ENCODE data around the gene DDX10.
A peak's percentile ranks its signal among the peaks of the same experiment; 100 is the strongest.
"Not testable (repeated sequence)": the region's sequence is repeated elsewhere in the genome, so short reads cannot be mapped to it uniquely, and the experiment has no call there.

DDX10 gene

GRCh38 chr11:108645970-108646369 lies 18.9 kb upstream of the DDX10 start:
- no peak overlapping the region for H4K5ac ChIP-seq (ENCODE audit: low read length)
- no peak overlapping the region for H2BK120ac ChIP-seq (ENCODE audit: low read depth, low read length)
- no CpG with 5 or more reads among the region's 2 CpGs for WGBS (ENCODE audit: extremely low coverage, insufficient coverage, low lambda C conversion rate)
- H3K9ac ChIP-seq (ENCODE audit: low read length), result no peak overlapping the region
- H3K4me1 ChIP-seq (ENCODE audit: control insufficient read depth, low read depth, low read length), result peaks cover 3% of the 10 kb centered on the region
- H3K23ac ChIP-seq (ENCODE audit: low read length), result no peak overlapping the region
- H2AK5ac ChIP-seq (ENCODE audit: low read length), result no peak overlapping the region
- H3K4ac ChIP-seq (ENCODE audit: low read depth, low read length), result no peak overlapping the region
- no peak for DNase-seq
- no peaks in the 10 kb centered on the region for H3K27me3 ChIP-seq (ENCODE audit: insufficient read depth, low read length, poor library complexity)
- H3K36me3 ChIP-seq (ENCODE audit: control insufficient read depth, insufficient read depth, low read length), result no peaks in the 10 kb centered on the region
- H3K18ac ChIP-seq (ENCODE audit: low read length), result no peak overlapping the region
- no peak overlapping the region for H2BK5ac ChIP-seq (ENCODE audit: low read length)
- H3K79me1 ChIP-seq (ENCODE audit: low read length), result no peaks in the 10 kb centered on the region
- H3K79me2 ChIP-seq (ENCODE audit: control insufficient read depth, insufficient read depth, low read length), result no peaks in the 10 kb centered on the region
- no peak overlapping the region for H3K4me3 ChIP-seq (ENCODE audit: low read length)
- H4K8ac ChIP-seq (ENCODE audit: low read depth, low read length), result no peak overlapping the region
- H3K27ac ChIP-seq (ENCODE audit: low read depth, low read length), result no peak overlapping the region
- no peak overlapping the region for H2BK15ac ChIP-seq (replicated peaks; ENCODE audit: low read depth)
- no peak overlapping the region for H3K4me2 ChIP-seq (ENCODE audit: low read length)
- no peak overlapping the region for H3K56ac ChIP-seq (ENCODE audit: low read length)

GRCh38 chr11:108647387-108647700 lies 17.5 kb upstream of the DDX10 start:
- Histone ChIP-seq H3K79me2 (ENCODE audit: control insufficient read depth, insufficient read depth, low read length) (no peaks in the 10 kb centered on the region), H3K56ac (ENCODE audit: low read length) (peak overlapping the region; percentile 71), H3K27me3 (ENCODE audit: insufficient read depth, low read length, poor library complexity) (no peaks in the 10 kb centered on the region), H3K4ac (ENCODE audit: low read depth, low read length) (no peak overlapping the region), H3K4me1 (ENCODE audit: control insufficient read depth, low read depth, low read length) (peaks cover 3% of the 10 kb centered on the region), H4K5ac (ENCODE audit: low read length) (no peak overlapping the region), H3K27ac (ENCODE audit: low read depth, low read length) (no peak overlapping the region), H3K4me3 (ENCODE audit: low read length) (no peak overlapping the region), H2BK120ac (ENCODE audit: low read depth, low read length) (no peak overlapping the region), H3K36me3 (ENCODE audit: control insufficient read depth, insufficient read depth, low read length) (no peaks in the 10 kb centered on the region), H3K79me1 (ENCODE audit: low read length) (no peaks in the 10 kb centered on the region), H3K4me2 (ENCODE audit: low read length) (no peak overlapping the region), H3K9ac (ENCODE audit: low read length) (no peak overlapping the region), H3K18ac (ENCODE audit: low read length) (no peak overlapping the region), H2BK5ac (ENCODE audit: low read length) (no peak overlapping the region), H4K8ac (ENCODE audit: low read depth, low read length) (no peak overlapping the region), H2AK5ac (ENCODE audit: low read length) (no peak overlapping the region), H2BK15ac (replicated peaks; ENCODE audit: low read depth) (no peak overlapping the region), H3K23ac (ENCODE audit: low read length) (peak overlapping the region; percentile 60)
- WGBS (ENCODE audit: extremely low coverage, insufficient coverage, low lambda C conversion rate), result no CpG with 5 or more reads among the region's 3 CpGs
- DNase-seq, result no peak

- no peak overlapping the region for H2AK5ac ChIP-seq (ENCODE audit: low read length)
- H3K23ac ChIP-seq (ENCODE audit: low read length), result no peak overlapping the region
- H2BK5ac ChIP-seq (ENCODE audit: low read length), result peak overlapping the region; percentile 55
- H3K27ac ChIP-seq (ENCODE audit: low read depth, low read length), result no peak overlapping the region
- H3K56ac ChIP-seq (ENCODE audit: low read length), result peak overlapping the region; percentile 71
- no peaks in the 10 kb centered on the region for H3K27me3 ChIP-seq (ENCODE audit: insufficient read depth, low read length, poor library complexity)
- DNase-seq, result peak; percentile 90
- no peak overlapping the region for H4K8ac ChIP-seq (ENCODE audit: low read depth, low read length)
- no peaks in the 10 kb centered on the region for H3K79me2 ChIP-seq (ENCODE audit: control insufficient read depth, insufficient read depth, low read length)
- H2BK120ac ChIP-seq (ENCODE audit: low read depth, low read length), result peak overlapping the region; percentile 39
- H4K5ac ChIP-seq (ENCODE audit: low read length), result no peak overlapping the region
- H3K4ac ChIP-seq (ENCODE audit: low read depth, low read length), result peak overlapping the region; percentile 49
- no peak overlapping the region for H3K18ac ChIP-seq (ENCODE audit: low read length)
- no peak overlapping the region for H3K4me3 ChIP-seq (ENCODE audit: low read length)
- no CpG with 5 or more reads among the region's 9 CpGs for WGBS (ENCODE audit: extremely low coverage, insufficient coverage, low lambda C conversion rate)
- H3K79me1 ChIP-seq (ENCODE audit: low read length), result no peaks in the 10 kb centered on the region
- H3K9ac ChIP-seq (ENCODE audit: low read length), result peak overlapping the region; percentile 34
- H3K4me1 ChIP-seq (ENCODE audit: control insufficient read depth, low read depth, low read length), result peaks cover 3% of the 10 kb centered on the region
- no peaks in the 10 kb centered on the region for H3K36me3 ChIP-seq (ENCODE audit: control insufficient read depth, insufficient read depth, low read length)
- H2BK15ac ChIP-seq (replicated peaks; ENCODE audit: low read depth), result no peak overlapping the region
- no peak overlapping the region for H3K4me2 ChIP-seq (ENCODE audit: low read length)
These were observed 17.0 kb upstream of the DDX10 start for GRCh38 chr11:108647701-108648527.

DNA sequence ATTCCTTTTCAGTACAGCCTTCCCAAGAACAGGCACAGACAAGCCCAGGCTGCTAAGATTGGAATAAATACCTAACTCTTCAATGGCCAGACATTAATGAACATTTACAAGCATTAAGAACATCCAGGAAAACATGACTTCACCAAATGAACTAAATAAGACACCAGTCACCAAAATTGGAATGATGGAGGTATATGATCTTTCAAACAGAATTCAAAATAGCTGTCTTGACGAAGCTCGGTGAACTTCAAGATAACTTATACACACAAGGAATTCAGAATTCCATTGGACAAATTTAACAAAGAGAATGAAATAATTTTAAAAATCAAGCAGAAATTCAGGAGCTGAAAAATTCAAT lies 16.4 kb upstream of the DDX10 start:
- no peaks in the 10 kb centered on the region for H3K36me3 ChIP-seq (ENCODE audit: control insufficient read depth, insufficient read depth, low read length)
- no peaks in the 10 kb centered on the region for H3K27me3 ChIP-seq (ENCODE audit: insufficient read depth, low read length, poor library complexity)
- H3K4me1 ChIP-seq (ENCODE audit: control insufficient read depth, low read depth, low read length), result peaks cover 3% of the 10 kb centered on the region
- H4K5ac ChIP-seq (ENCODE audit: low read length), result no peak overlapping the region
- no peak overlapping the region for H3K4me2 ChIP-seq (ENCODE audit: low read length)
- H4K8ac ChIP-seq (ENCODE audit: low read depth, low read length), result no peak overlapping the region
- no peak overlapping the region for H3K4me3 ChIP-seq (ENCODE audit: low read length)
- WGBS (ENCODE audit: extremely low coverage, insufficient coverage, low lambda C conversion rate), result no CpG with 5 or more reads among the region's 2 CpGs
- no peak overlapping the region for H3K9ac ChIP-seq (ENCODE audit: low read length)
- H2BK15ac ChIP-seq (replicated peaks; ENCODE audit: low read depth), result no peak overlapping the region
- no peak overlapping the region for H2BK5ac ChIP-seq (ENCODE audit: low read length)
- no peak overlapping the region for H3K18ac ChIP-seq (ENCODE audit: low read length)
- DNase-seq, result no peak
- no peak overlapping the region for H3K4ac ChIP-seq (ENCODE audit: low read depth, low read length)
- H3K27ac ChIP-seq (ENCODE audit: low read depth, low read length), result no peak overlapping the region
- no peak overlapping the region for H3K23ac ChIP-seq (ENCODE audit: low read length)
- H3K56ac ChIP-seq (ENCODE audit: low read length), result no peak overlapping the region
- no peak overlapping the region for H2AK5ac ChIP-seq (ENCODE audit: low read length)
- no peaks in the 10 kb centered on the region for H3K79me2 ChIP-seq (ENCODE audit: control insufficient read depth, insufficient read depth, low read length)
- H2BK120ac ChIP-seq (ENCODE audit: low read depth, low read length), result no peak overlapping the region
- no peaks in the 10 kb centered on the region for H3K79me1 ChIP-seq (ENCODE audit: low read length)

DNA sequence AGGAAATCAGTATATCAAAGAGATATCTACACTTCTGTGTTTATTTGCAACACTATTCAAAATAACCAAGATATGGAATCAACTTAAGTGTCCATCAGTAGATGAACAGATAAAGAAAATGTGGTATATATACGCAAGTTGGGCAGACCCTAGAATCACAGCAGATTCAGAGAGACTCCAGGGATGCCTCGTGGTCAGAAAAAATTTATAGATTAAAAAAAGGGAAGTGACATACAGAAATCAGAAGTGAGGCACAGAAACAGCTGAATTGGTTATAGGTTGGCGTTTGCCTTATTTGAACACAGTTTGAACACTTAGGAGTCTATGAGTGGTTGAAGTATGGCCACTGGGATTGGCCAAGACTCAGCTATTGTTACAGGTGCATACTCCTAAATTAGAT lies 10.8 kb upstream of the DDX10 start:
- H2AK5ac ChIP-seq (ENCODE audit: low read length); H3K56ac ChIP-seq (ENCODE audit: low read length); DNase-seq; H3K9ac ChIP-seq (ENCODE audit: low read length); H3K27me3 ChIP-seq (ENCODE audit: insufficient read depth, low read length, poor library complexity); H4K5ac ChIP-seq (ENCODE audit: low read length); H3K27ac ChIP-seq (ENCODE audit: low read depth, low read length); H3K18ac ChIP-seq (ENCODE audit: low read length); H2BK5ac ChIP-seq (ENCODE audit: low read length); H2BK15ac ChIP-seq (replicated peaks; ENCODE audit: low read depth); H3K79me1 ChIP-seq (ENCODE audit: low read length); H3K79me2 ChIP-seq (ENCODE audit: control insufficient read depth, insufficient read depth, low read length); H3K23ac ChIP-seq (ENCODE audit: low read length); H3K4me1 ChIP-seq (ENCODE audit: control insufficient read depth, low read depth, low read length); H3K4ac ChIP-seq (ENCODE audit: low read depth, low read length); H3K4me3 ChIP-seq (ENCODE audit: low read length); H3K36me3 ChIP-seq (ENCODE audit: control insufficient read depth, insufficient read depth, low read length); H3K4me2 ChIP-seq (ENCODE audit: low read length); H2BK120ac ChIP-seq (ENCODE audit: low read depth, low read length); H4K8ac ChIP-seq (ENCODE audit: low read depth, low read length): not testable (repeated sequence)
- WGBS (ENCODE audit: extremely low coverage, insufficient coverage, low lambda C conversion rate), result no CpG with 5 or more reads among the region's 3 CpGs

Measured in mesendoderm (in vitro differentiated cells).